Activated naive CD4-positive, alpha-beta T cell treated with anti-CD3 and anti-CD28 coated beads, Interleukin-2, amount 10 ng/mL, durations not matched to agents 7 days and 5 days (primary cell): ENCODE results near the gene LARP7.
"Not testable (repeated sequence)": the region's sequence is repeated elsewhere in the genome, so short reads cannot be mapped to it uniquely, and the experiment has no call there.

ENCODE experiments used
- CTCF ChIA-PET: fragments of 350-600 bp; sonication (Branson Sonifier 250); formaldehyde crosslinking; loops from one replicate; lab custom pipeline; 2021; ENCODE audit warnings: antibody characterized with exemption; lab: Charles Lee
- DNase-seq: peaks from one replicate; pipeline ENCODE4 v3.0.0-alpha.2; 2020
- H3K27ac Mint-ChIP-seq: one replicate; pipeline ENCODE4 v1.8.0; 2021; ENCODE audit warnings: mild to moderate bottlenecking, moderate library complexity, mixed read lengths
- H3K27me3 Mint-ChIP-seq: one replicate; pipeline ENCODE4 v1.8.0; 2021; ENCODE audit warnings: mild to moderate bottlenecking, mixed read lengths
- H3K36me3 Mint-ChIP-seq: one replicate; pipeline ENCODE4 v1.8.0; 2021; ENCODE audit warnings: mixed read lengths
- H3K4me1 Mint-ChIP-seq: one replicate; pipeline ENCODE4 v1.8.0; 2021; ENCODE audit warnings: mixed read lengths
- H3K4me3 Mint-ChIP-seq: one replicate; pipeline ENCODE4 v1.8.0; 2021; ENCODE audit warnings: mild to moderate bottlenecking, moderate library complexity, mixed read lengths
- H3K9me3 Mint-ChIP-seq: one replicate; pipeline ENCODE4 v1.8.0; 2021; ENCODE audit warnings: mixed read lengths

LARP7 gene

DNA sequence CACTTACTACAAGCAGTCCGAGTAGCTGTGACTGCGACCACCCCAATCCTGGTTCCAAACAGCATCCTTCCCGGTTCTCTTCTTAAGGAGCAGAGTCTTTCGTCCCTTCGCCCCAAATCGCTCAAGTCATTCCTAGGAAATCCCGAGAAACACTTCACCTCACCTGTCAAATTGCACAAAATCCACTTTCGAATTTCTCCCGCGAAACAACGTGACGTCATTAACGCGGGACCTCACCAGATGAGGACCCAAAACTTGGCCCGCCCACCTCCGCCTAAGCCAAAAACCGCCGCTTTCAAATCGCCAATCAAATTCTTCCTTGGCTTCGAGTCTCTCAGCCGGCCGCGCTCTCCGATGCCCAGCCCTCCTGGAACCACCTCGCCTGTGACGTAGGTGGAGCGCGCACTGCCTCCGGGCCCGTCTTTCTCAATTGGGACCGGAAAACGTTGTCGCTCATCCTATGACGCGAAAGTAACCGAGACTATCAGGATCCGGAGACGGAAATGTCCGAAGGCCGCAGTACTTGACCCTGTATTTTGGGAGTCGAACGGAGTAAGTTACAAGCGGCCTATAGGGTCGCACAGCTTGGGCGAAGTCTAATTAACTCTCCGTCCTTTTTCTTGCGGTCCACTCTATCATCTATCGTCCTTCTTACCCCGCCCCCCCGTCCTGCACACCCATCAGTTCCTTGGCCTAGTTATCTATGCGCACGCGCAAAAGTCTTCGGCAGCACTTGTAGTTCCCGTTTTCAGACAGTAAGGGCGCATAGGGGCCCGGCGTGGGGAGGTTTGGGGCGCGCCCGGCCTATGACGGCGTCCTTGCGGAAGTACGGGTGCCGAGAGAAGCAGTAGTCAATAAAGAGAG lies at the start of gene LARP7, which contains the start of gene ZGRF1:
LARP7 (plus strand) TSS at position 456 of the 864 bp plus-strand sequence. CDS start 7,527 bp downstream, outside the sequence.
ZGRF1 (minus strand) TSS at position 222 of the 864 bp plus-strand sequence. CDS start 3,733 bp downstream, outside the sequence.
- no peak within 1 kb of the TSS for H3K27ac Mint-ChIP-seq
- DNase-seq = peak; percentile 99
- peaks cover 12% of the 10 kb centered on the region for H3K36me3 Mint-ChIP-seq
- peaks cover 34% of the 10 kb centered on the region for H3K4me1 Mint-ChIP-seq
- no peak within 1 kb of the TSS for H3K4me3 Mint-ChIP-seq
- no peaks in the 10 kb centered on the region for H3K27me3 Mint-ChIP-seq
- H3K9me3 Mint-ChIP-seq = no peaks in the 10 kb centered on the region
- CTCF ChIA-PET = interaction anchor here (0.8 to 1.3 kb wide), 5 partner anchors 10 to 128 kb away, joined by 3 to 10 read pairs (median 3); no protein-coding TSS in a partner anchor

DNA sequence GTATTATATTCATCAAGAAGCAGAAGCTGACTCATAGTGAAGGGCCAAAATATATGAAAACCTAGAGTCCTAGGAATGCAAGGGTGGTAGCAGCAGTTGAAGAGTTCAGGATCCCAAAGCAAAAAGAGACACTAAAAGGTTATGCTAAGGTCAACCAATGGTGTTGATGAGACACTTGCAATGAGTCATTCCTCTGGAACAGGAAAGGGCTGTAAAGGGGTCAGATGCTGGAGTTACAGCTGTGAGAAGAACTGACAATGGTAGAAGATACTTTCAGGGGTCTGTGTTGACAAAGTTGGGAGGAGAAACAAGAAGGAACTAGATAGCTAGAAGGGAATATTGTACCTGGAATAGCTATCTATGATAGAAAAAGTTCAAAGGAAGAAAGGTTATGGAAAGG lies 47.7 kb upstream of the LARP7 start:
- no peak for DNase-seq
- Mint-ChIP-seq H3K36me3 (peaks cover 18% of the 10 kb centered on the region), H3K4me3 (no peak overlapping the region), H3K27me3 (no peaks in the 10 kb centered on the region), H3K9me3 (no peaks in the 10 kb centered on the region), H3K4me1 (peaks cover 3% of the 10 kb centered on the region), H3K27ac (no peak overlapping the region)
- CTCF ChIA-PET = no interaction called here

DNA sequence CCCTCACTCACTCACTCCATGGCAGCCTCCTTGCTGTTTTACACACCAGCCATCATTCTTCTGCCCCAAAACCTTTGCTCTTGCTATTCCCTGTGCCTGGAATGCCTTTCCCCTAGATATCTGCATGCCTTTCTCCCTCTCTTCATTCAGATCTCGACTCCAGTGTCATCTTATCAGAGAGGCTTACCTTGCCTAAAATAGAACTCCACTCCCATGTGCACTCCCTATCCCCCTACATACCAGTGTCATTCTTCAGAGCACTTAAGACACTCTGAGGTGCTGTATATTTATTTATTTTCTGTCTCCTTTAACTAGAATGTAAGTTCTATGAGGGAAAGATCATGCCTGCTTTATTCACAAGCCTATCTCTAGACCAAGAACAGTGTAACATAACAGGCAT lies 45.4 kb upstream of the LARP7 start:
- peaks cover 3% of the 10 kb centered on the region for H3K4me1 Mint-ChIP-seq
- no peak overlapping the region for H3K4me3 Mint-ChIP-seq
- no peaks in the 10 kb centered on the region for H3K9me3 Mint-ChIP-seq
- H3K27me3 Mint-ChIP-seq = no peaks in the 10 kb centered on the region
- DNase-seq = no peak
- H3K36me3 Mint-ChIP-seq = peaks cover 19% of the 10 kb centered on the region
- H3K27ac Mint-ChIP-seq = no peak overlapping the region
- CTCF ChIA-PET = no interaction called here

DNA sequence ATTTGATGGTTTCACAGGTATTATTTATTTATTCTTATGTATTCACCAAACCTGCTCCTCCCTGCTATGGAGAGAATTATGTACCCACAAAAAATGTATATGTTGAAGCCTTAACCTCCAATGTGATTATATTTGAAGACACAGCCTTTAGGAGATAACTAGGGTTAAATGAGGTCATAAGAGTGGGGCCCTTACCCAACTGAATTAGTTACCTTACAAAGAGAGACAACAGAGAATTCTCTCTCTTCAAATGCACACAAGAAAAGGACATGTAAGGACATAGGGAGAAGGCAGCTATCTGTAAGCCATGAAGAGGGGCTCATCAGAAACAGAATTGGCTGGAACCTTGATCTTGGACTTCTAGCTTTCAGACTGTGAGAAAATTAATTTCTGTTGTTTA lies 44.2 kb upstream of the LARP7 start:
- H3K4me3 Mint-ChIP-seq = no peak overlapping the region
- peaks cover 3% of the 10 kb centered on the region for H3K4me1 Mint-ChIP-seq
- no peak overlapping the region for H3K27ac Mint-ChIP-seq
- H3K9me3 Mint-ChIP-seq = no peaks in the 10 kb centered on the region
- no peak for DNase-seq
- no peaks in the 10 kb centered on the region for H3K27me3 Mint-ChIP-seq
- H3K36me3 Mint-ChIP-seq = peaks cover 20% of the 10 kb centered on the region
- CTCF ChIA-PET = interaction anchor here (0.6 to 0.8 kb wide), 2 partner anchors 8 to 11 kb away, joined by 3 read pairs; no protein-coding TSS in a partner anchor

DNA sequence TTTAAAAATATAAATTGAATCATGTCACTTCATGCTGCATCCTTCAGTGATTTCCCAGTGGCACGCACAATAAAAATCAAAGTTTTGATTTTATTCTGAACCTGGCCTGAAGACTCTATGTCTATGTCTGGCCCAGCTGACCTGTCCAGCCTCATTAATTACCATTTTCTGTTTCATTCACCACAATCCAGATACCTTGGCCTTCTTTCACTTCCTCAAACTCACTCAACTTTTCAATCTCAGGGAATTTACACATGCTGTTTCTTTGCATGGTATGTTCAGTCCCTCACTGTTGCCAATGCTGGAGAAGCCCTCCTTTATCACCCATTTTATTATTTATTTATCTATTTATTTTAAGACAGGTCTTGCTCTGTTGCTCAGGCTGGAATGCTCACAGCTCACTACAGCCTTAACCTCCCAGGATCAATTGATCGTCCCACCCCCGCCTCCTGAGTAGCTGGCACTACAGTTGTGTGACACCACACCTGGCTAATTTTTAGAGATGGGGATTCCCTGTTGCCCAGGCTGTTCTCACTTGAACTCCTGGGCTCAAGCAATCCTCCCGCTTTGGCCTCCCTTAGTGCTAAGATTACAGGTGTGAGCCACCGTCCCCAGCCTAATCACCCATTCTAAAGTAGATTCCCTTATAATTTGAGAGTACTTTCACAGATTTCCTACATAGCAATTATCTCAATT lies 43.4 kb upstream of the LARP7 start:
- Mint-ChIP-seq H3K27ac (no peak overlapping the region), H3K36me3 (peaks cover 22% of the 10 kb centered on the region), H3K9me3 (no peaks in the 10 kb centered on the region), H3K4me3 (no peak overlapping the region), H3K4me1 (peaks cover 3% of the 10 kb centered on the region), H3K27me3 (no peaks in the 10 kb centered on the region)
- CTCF ChIA-PET = interaction anchor here (0.8 kb wide), 1 partner anchor 11 kb away, joined by 3 read pairs; no protein-coding TSS in a partner anchor
- no peak for DNase-seq

DNA sequence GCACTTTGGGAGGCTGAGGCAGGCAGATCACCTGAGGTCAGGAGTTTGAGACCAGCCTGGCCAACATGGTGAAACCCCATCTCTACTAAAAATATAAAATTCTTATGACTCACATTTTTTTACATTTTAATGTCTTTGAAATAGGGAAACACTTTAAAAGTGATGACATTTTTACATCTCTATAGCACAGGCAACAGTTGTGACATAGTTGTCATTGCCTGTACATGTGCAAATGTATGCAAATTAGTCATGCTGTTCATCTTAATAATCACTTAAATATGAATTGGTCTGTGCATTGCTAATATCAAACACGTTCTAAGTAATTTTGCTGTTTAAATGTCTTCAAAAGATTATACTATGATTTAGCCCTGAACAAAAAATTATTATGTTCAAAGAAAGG lies 42.0 kb upstream of the LARP7 start:
- H3K36me3 Mint-ChIP-seq = peaks cover 19% of the 10 kb centered on the region
- H3K9me3 Mint-ChIP-seq = no peaks in the 10 kb centered on the region
- no peaks in the 10 kb centered on the region for H3K4me1 Mint-ChIP-seq
- CTCF ChIA-PET = no interaction called here
- no peak overlapping the region for H3K4me3 Mint-ChIP-seq
- no peak overlapping the region for H3K27ac Mint-ChIP-seq
- no peaks in the 10 kb centered on the region for H3K27me3 Mint-ChIP-seq
- DNase-seq = no peak

DNA sequence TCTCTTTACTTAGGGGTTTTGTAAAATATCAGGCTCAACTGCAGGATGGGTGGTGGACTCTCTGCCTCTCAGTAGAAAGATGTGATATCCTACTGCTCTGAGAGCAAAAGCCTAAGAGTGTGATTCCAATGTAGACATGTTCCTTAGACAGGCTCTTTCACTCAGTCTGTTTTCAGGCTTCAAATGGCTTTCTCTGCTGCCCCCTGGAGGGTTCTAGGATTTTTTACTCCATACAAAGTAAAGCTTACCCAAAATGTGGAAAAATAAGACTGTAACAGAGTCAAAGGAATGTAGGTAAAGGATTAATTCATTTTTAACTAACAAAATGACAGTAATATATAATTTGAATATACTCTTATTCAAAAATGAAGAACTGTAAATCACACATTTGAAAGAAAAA lies 32.4 kb upstream of the LARP7 start:
- CTCF ChIA-PET = interaction anchor here (0.6 to 3.6 kb wide), 6 partner anchors 9 to 277 kb away, joined by 3 to 15 read pairs (median 4); no protein-coding TSS in a partner anchor
- no peaks in the 10 kb centered on the region for H3K4me1 Mint-ChIP-seq
- no peak overlapping the region for H3K27ac Mint-ChIP-seq
- H3K27me3 Mint-ChIP-seq = no peaks in the 10 kb centered on the region
- H3K4me3 Mint-ChIP-seq = no peak overlapping the region
- H3K9me3 Mint-ChIP-seq = no peaks in the 10 kb centered on the region
- DNase-seq = peak; percentile 55
- H3K36me3 Mint-ChIP-seq = peaks cover 14% of the 10 kb centered on the region

DNA sequence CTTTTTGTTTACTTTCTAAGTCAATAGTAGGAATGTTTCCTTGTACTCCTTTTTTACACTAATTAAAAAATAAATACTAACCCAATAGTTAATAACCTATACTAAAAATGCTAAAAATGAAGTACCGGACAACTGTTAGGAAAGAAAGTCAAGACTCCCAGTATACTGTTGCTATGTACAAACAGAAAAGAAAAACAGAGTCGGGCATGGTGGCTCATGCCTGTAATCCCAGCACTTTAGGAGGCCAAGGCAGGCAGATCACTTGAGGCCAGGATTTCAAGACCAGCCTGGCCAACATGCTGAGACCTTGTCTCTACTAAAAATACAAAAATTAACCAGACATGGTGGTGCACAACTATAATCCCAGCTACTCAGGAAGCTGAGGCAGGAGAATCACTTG lies 24.1 kb upstream of the LARP7 start:
- not testable (repeated sequence) for H3K36me3 Mint-ChIP-seq, H3K27ac Mint-ChIP-seq, H3K27me3 Mint-ChIP-seq, H3K4me1 Mint-ChIP-seq, H3K9me3 Mint-ChIP-seq, DNase-seq, H3K4me3 Mint-ChIP-seq
- CTCF ChIA-PET = interaction anchor here (1.8 kb wide), 1 partner anchor 8 kb away, joined by 4 read pairs; no protein-coding TSS in a partner anchor

DNA sequence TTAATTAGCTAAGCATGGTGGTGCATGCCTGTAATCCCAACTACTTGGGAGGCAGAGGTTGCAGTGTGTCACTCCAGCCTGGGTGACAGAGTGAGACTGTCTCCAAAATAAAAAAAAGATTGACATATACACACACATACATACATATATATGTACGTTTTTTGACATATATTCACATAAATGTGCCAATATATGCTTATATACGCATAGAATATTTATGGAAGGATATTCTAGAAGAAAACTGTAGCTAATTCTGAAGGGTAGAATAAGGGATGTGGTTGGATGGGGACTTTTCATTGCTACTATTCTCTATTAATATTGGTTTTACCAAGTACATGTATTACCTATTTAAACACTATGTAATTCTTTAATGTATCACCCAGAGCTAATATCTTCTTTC lies 20.0 kb upstream of the LARP7 start:
- Mint-ChIP-seq H3K27ac (no peak overlapping the region), H3K36me3 (peaks cover 14% of the 10 kb centered on the region), H3K9me3 (no peaks in the 10 kb centered on the region), H3K27me3 (no peaks in the 10 kb centered on the region), H3K4me1 (no peaks in the 10 kb centered on the region), H3K4me3 (no peak overlapping the region)
- no peak for DNase-seq
- CTCF ChIA-PET = interaction anchor here (1.0 to 1.2 kb wide), 3 partner anchors 12 to 92 kb away, joined by 3 read pairs; no protein-coding TSS in a partner anchor

DNA sequence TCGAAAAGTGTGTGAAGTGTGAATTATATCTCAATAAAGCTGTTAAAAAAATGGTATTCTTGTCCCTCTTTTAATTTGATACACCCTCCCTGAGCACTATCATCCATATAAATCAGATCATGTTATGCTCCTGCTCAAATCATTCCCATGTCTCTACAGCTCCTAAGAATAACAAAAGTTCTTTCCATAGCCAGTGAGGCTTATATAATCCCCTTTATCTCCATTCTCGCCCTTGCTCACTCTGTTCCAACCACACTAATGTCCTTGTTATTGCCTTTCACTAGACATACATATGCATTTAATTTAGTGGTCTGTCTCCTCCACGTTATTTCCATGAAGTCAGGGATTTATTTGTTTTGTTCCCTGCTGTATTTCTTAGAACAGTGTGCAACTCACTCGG lies 10.7 kb upstream of the LARP7 start:
- CTCF ChIA-PET = no interaction called here
- no peaks in the 10 kb centered on the region for H3K27me3 Mint-ChIP-seq
- no peaks in the 10 kb centered on the region for H3K4me1 Mint-ChIP-seq
- no peak overlapping the region for H3K27ac Mint-ChIP-seq
- H3K9me3 Mint-ChIP-seq = no peaks in the 10 kb centered on the region
- peaks cover 19% of the 10 kb centered on the region for H3K36me3 Mint-ChIP-seq
- DNase-seq = no peak
- H3K4me3 Mint-ChIP-seq = no peak overlapping the region

DNA sequence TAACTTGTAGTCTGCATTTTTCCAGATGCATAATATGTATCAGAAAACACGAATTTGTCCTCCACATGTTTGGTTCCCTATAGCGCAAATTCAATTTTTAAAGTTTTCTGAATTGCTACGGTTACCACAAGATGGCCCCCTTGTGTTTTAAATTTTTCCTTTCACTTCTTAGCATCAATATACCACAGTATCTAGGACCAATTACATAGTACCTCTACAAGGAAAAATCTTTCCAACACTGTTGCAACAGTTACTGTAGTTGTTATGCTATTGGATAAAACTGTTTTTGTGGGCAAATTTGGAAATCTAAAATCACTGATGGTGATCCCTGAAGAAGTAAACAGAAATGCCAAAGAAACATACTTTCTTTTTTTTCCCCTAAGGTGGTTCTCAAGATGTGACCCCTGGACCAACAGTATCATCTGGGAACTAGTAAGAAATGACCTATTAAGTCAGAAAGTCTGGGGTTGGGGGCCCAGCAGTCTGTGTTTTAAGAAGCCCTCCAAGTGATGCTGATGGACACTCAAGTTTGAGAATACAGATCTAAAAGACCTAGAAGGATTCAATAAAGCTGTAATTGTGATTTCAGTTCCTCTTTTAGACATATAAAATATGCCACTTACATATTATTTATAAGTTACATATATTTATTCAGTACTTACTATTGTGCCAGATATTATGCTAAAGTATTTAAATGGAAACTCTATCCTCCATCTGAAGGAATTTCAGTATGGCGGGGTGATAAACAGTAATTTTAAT lies 3.3 kb upstream of the LARP7 start:
- Mint-ChIP-seq H3K4me3 (no peak overlapping the region), H3K9me3 (no peaks in the 10 kb centered on the region), H3K27ac (peak overlapping the region; percentile 69), H3K4me1 (peaks cover 21% of the 10 kb centered on the region), H3K36me3 (peaks cover 3% of the 10 kb centered on the region), H3K27me3 (no peaks in the 10 kb centered on the region)
- DNase-seq = no peak
- CTCF ChIA-PET = interaction anchor here (1.0 to 2.9 kb wide), 3 partner anchors 17 to 132 kb away, joined by 3 to 27 read pairs (median 6); no protein-coding TSS in a partner anchor

DNA sequence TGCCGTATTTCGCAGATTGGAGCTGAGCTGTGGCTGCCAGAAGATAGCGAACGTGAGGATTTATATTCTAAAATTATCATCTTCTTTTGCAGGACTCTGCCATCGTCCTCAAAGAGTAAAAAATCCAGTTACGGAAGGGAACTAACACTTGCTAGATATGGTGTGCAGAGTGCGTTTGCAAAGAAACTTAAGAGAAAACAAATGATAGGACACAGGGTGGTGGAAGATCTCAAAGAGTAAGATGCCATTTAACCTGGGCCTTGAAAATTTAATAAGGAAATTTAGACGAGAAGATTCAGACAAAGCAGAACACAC lies 566 bp downstream of the LARP7 start:
- Mint-ChIP-seq H3K27me3 (no peaks in the 10 kb centered on the region), H3K36me3 (peaks cover 12% of the 10 kb centered on the region), H3K9me3 (no peaks in the 10 kb centered on the region), H3K4me3 (no peak overlapping the region), H3K4me1 (peaks cover 35% of the 10 kb centered on the region), H3K27ac (no peak overlapping the region)
- DNase-seq = no peak
- CTCF ChIA-PET = interaction anchor here (1.1 to 1.3 kb wide), 3 partner anchors 9 to 128 kb away, joined by 3 to 10 read pairs (median 3); no protein-coding TSS in a partner anchor

DNA sequence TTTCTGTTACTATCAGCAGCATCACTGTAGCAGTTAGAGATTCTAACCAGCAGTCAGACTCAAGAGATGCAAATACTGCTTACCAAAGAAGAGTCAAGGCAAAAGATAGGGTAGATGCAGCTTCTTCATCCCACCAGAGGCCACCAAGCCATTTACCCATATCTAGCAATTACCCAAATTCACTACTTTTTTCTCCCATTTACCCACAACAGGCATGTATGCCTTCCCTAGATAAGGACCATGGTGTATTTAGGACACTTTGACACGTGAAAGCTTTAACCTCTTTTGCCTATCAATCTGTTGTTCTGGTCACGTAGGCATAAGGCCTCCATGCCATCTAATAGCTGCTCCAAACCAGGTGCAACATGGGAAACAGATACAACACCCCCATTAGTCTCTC lies 5.6 kb downstream of the LARP7 start:
- H3K4me3 Mint-ChIP-seq = no peak overlapping the region
- CTCF ChIA-PET = interaction anchor here (1.6 kb wide), 1 partner anchor 122 kb away, joined by 9 read pairs; no protein-coding TSS in a partner anchor
- H3K27ac Mint-ChIP-seq = no peak overlapping the region
- no peaks in the 10 kb centered on the region for H3K27me3 Mint-ChIP-seq
- H3K9me3 Mint-ChIP-seq = no peaks in the 10 kb centered on the region
- peaks cover 30% of the 10 kb centered on the region for H3K36me3 Mint-ChIP-seq
- H3K4me1 Mint-ChIP-seq = peaks cover 23% of the 10 kb centered on the region
- no peak for DNase-seq
